CD4-positive, alpha-beta T cell treated with Interferon alpha-2 for 1 hour (primary cell): ENCODE data around the gene IL17C.

Source experiments
- DNase-seq, 2 donors: peaks; one replicate each; pipeline ENCODE4 v3.0.0-alpha.2; 2020 to 2022

IL17C gene

DNA sequence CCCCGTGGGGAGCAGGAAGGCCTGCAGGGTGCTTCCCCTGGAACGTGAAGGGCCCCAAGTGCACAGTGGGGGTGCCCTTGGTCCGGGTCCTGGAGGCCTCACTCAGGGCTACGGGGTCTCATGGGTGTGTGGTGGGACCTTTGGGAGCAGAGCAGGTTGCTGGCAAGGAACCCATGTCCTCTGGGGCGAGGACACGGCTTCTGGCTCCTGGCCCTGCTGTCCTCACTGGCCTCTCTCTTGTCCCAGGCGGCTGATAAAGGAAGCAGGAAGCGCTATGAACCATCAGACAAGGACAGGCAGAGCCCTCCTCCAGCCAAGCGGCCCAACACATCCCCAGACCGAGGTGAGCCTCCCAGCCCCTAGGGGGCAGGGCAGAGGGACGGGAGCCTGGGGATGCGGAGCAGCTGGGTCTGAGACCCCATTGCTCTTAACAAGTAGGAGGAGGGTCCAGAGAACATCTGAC lies 9.8 kb upstream of the IL17C start:
- DNase-seq = no peak

DNA sequence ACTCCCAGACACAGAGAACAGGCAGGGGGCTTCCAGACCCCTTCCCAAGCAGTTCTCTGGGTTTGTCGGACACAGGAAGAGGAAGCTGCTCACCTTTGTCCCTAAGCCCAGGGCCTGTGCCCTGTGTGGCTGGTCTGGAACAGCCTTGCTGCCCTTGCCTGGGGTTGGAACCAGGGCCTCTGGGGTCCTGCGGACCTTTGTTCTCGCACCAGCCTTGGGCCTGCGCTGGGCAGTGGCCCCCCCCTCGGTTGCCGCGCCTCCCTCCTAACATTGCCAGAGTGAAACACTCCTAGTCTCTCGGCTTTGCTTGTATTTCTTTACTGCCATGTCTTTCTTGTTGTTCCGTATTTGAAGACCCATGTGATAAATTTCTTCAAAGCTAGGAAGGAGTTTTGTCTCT lies 8.5 kb upstream of the IL17C start:
- DNase-seq = no peak

DNA sequence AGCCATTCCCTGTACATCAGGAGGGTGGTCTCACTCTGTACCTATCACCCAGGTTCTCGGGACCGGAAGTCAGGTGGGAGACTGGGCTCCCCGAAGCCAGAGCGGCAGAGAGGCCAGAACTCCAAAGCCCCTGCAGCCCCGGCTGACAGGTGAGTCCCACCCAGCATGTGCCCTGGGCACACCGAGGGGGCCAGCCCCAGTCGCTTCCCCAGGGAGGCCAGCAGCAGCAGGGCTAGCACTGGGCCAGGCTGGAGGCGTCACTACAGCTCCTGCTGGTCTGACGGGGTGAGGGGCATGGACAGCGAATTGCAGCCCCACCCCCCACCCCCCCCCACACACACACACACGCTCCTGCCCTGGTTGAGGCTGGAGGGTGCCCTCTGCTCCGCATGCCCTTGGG lies 7.9 kb upstream of the IL17C start:
- no peak for DNase-seq

DNA sequence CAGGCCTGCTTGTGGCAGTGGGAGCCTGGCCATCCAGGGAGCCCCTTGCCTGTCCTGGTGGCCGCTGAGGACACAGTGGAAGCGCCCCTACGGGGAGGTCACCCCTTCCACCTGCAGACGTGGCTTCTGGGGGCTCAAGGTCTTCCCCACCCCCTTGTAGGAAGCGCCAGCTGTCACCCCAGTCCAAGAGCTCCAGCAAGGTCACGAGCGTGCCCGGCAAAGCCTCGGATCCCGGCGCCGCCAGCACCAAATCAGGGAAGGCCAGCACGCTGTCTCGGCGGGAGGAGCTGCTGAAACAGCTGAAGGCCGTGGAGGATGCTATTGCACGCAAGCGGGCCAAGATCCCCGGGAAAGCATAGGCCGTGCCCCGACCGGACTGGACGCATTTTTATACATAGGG lies 7.4 kb upstream of the IL17C start:
- DNase-seq = no peak

DNA sequence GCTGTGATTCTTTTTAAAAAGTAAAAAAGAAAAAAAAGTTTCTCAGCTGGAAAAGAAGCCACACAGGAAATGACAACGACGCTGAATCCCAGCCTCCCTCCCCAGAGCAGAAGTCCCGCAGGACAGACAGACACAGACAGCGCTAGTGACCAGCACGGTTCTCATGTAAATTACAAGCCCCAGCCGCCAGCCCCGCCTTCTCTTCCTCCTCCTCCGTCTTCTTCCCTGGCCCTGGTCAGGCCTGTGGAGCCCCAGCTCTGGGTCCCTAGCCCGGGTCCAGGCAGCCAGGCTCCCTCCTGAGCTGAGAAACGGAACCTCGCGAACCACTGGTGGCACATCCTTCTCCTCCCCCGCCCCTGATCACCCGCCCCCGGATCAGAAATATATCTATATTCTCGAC lies 7.0 kb upstream of the IL17C start:
- DNase-seq = no peak

DNA sequence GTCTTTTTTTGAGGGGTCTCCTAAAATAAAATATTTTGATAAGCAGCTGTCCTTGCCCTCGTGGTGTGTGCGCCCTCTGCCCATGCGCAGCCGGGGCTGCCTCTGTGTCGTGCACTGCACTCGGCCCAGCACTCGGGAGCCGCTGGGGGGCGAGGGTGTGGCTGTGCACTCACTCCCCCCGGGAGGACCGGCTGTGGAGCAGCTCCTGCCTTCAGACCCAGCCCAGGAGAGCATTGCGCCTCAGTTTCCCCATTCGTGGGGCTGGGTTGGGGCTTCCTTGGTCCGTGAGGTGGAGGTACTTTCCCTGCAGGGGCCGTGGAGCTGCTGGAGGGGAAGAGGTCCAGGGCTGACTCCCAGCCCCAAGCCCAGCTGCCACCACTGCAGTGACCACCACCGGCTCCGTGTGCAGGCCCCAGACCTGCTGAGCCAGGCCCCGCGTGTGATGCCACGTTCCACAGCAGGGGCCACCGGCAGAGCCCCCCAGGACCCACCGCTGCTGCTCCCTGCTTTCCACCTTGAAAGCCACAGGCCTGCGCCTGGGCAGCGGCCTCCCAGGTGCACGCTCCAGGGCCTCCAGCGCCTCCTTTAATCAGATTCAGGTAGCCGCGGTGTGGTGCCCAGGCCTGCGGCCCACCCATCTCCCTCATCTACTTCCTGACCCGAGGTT lies 6.3 kb upstream of the IL17C start:
- DNase-seq = no peak

DNA sequence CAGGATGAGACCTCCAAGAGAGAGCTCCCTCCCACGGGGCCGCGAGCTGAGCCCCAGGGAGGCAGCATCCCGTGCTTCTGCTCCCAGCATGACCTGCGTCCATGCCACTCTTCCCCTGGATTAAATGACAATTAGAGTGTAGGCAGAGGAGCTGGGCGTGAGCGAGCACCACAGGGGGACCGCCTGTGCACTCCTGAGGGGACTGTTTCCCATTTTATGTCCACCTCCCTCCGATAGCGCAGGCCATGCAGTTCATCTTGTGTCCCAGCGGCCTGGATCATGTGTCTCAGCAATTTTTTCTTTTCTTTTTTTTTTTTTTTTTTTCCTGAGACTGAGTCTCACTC lies 5.8 kb upstream of the IL17C start:
- DNase-seq = no peak

DNA sequence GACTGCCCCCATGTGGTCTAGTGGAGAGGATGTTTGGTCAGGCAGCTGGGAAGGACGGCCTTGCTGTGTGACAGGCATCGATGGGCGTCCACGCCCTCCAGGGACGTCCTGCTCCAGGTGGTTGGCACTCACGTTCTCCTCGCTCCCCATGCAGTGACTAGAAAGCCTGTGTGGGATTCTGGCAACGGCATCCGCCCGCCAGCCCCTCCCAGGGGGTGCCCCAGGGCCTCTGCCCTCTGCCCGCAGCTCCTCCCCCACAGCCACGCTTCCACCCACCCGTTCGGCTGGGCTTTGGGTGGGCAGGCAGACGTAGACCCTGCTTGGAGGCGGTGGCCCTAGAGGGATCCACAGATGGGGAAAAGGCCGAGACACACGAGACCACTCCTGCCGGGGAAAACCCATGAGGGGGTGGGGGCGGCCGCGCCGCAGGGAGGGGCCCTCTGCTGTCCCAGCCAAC lies 4.7 kb upstream of the IL17C start:
- DNase-seq = peak; percentile 54 to 71

DNA sequence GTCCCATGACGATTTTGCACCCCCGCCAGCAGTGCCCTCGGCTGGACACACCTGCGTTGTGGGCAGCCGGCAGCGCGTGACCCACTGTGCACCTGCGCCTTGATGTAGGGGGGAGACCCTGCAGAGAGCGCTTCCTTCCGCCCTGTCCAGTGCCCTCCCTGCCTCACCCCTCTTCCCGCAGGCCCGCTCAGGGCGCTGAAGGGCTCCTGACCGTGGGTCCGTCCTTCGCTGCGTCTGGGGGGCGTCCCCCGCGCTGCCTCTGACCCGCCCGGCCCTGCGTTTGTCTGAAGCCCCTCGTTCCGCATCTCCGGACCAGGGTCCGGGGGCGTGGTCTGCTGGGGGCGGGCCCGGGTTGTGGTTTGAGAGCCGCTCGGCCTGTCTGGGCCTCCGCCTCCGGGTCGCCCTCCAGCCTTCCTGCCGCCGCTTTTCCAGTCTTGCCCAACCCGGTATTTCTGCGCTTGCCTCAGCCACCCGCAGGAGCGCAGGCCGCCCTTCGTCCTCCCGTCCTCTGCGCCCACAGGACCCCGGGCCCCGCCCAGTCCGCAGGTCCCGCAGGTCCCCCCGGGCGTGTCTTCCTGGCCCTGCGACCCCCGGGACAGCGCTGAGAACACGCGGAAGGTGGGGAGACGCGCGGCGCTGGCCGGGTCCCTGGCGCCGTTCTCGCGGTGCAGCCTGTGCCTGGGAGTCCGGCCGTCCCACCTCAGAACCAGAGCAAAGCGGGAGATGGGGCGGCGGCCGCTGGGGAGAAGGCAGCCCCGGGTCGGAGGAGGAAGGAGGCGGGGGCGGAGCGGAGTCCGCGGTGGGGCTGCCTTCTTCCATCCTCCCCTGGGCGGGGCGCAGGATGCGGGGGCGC lies 4.0 kb upstream of the IL17C start:
- DNase-seq = peak; percentile 52 to 59

DNA sequence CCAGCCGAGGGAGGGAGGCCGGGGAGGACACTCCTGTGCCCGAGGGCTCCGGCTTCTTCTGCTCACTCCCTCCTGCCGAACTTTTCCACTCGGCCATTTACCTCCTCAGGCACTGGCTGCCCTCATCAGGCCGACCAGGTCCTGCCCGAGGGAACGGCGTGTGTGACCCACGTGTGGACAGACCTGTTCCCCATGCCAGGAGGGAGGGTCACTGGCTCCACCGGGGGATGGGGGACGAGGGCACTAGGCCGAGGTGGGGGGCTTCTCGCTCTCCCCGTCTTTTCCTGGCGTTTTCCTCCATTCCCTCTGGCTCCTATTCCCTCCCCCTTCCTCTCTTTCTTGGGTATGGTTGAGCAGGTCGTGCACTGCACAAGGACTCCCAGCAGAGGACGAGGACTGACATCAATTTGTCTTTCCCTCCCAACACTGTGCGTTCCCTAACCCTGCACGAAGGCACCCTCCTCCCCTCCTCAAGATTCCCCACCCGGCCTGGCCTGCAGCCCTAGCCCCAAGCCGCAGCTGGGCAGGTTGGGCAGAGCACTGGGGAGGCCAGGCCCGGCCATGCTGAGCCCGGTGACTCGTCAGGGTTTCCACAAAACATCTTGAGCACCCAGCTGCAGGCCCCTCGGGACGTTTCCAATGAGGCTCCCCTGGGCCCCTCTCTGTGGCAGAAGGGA lies 3.2 kb upstream of the IL17C start:
- no peak for DNase-seq

DNA sequence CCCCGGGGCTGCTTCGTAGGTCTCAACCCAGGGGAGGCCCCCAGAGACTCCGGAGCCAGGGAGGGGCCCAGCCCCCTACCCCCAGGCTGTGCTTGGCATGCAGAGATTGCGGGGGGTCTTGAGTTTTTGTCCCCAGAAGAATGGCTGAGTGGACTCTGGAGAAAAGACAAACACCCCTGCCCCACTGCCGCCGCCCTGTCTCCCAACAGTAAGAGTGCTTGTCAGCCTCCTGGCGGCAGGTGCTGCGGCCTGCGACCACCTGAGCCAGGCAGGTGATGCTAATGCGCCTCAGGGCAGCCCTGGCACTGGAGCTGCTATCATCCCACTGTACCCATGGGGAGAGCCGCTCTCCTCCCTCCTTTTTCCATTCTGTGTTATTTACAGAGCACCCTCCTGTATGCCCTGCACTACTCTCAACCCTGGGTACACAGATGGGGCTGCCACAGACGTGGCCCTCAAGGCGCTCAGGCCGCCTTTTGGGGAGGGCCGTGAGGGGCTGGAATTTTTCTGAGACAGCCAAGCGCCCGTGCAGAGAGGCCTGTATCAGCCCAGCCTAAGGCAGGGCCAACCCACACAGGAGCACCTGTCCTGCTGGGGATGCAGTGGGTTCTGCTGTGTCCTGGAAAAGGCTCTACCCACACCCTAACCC lies 2.6 kb upstream of the IL17C start:
- no peak for DNase-seq

DNA sequence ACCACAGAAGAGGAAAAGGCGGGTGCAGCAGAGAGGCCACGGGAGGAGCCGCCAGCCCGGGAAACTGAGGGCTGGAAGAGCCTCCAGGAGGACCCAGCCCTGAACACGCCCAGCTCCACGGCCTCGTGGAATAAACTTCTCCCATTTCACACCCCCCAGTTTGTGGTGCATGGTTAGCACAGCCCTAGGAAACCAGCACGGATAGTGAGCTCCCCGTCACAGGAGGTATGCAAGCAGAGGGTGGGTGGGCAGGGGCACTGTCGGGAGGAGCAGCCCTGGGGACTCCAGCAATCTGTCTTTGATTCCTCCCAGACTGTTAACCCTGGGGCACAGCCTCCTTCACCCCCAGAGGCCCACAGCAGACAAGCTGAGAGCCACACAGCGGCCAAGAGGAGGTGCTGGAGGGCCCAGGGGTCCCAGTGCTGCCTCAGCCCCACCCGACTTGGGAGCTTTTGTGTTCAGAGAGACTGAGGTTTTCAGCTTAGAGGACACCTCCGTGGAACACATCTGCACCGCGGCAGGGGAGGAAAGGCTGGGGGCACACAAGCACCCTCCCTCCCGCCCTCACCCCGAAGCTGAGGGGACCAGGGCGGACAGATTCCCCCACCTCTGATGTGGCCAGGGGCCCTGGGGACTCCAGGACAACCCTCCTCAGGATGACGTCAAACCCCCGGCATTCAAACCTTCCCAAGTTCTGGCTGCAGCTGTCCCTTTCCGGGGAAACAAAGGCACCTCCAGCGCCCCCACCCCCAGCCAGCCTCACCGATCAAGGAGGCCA lies 1.7 kb upstream of the IL17C start:
- no peak for DNase-seq

DNA sequence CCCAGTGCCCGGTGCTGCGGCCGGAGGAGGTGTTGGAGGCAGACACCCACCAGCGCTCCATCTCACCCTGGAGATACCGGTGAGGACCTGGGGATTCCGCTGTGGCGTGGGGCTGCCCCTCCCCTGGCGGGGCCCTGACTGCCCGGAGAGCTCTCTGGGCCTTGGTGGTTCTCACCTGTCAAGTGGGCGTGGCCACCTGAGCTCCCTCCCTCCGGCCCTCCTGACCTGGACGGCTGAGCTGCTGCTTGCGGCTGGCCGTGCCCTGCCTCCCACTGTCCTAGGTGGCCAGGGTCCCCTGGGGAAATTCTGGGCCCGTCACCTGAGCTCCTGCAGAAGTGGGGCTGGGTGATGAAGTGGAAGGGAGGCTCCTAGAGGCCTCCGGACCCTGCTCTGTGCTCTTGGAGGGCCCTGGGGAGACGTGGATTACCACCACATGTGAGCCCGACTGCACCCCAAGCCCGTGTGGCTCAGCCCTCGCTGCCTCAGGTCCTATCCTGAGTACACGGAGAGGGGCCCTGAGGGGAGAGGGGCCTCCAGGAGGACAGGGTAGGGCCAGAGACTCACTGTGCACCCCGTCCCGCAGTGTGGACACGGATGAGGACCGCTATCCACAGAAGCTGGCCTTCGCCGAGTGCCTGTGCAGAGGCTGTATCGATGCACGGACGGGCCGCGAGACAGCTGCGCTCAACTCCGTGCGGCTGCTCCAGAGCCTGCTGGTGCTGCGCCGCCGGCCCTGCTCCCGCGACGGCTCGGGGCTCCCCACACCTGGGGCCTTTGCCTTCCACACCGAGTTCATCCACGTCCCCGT lies 1.1 kb downstream of the IL17C start:
- no peak for DNase-seq

DNA sequence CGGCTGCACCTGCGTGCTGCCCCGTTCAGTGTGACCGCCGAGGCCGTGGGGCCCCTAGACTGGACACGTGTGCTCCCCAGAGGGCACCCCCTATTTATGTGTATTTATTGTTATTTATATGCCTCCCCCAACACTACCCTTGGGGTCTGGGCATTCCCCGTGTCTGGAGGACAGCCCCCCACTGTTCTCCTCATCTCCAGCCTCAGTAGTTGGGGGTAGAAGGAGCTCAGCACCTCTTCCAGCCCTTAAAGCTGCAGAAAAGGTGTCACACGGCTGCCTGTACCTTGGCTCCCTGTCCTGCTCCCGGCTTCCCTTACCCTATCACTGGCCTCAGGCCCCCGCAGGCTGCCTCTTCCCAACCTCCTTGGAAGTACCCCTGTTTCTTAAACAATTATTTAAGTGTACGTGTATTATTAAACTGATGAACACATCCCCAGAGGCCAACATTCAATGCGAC lies 1.7 kb downstream of the IL17C start:
- DNase-seq = no peak

DNA sequence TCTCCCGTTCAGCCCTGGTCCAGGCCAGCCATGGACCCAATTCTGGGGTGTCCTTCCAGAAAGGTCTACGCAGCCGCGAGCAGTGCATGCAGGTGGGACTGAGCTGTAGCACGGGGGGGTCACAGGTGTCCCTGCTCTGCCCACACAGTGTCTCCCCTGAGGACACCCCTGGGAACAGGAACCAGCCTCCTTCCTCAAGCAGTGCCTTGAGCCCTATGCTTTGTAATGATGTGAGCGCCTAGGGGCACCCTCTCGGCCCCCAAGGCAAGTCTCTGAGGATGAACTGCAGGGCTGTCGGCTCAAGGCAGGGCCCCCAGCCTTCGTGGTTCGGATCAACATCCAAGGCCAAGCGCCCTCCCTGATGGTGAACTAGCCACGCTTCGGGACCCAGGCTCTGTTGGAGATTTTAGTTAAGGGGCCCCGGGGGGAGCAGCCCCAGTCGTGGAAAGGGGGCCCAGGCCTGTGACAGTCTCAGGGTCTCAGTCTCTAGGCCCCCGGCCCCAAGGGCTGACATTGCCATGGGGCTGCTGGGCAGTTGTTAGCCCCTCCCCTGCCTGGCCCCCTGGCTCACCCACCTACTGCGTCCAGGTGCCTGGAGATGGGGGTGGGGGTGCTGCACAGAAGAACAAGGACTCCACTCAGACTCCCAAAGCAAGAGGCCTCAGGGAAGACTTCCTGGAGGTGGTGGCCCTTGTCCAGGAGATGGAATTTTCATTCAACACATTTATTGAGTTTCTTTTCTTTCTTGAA lies 2.3 kb downstream of the IL17C start:
- no peak for DNase-seq

DNA sequence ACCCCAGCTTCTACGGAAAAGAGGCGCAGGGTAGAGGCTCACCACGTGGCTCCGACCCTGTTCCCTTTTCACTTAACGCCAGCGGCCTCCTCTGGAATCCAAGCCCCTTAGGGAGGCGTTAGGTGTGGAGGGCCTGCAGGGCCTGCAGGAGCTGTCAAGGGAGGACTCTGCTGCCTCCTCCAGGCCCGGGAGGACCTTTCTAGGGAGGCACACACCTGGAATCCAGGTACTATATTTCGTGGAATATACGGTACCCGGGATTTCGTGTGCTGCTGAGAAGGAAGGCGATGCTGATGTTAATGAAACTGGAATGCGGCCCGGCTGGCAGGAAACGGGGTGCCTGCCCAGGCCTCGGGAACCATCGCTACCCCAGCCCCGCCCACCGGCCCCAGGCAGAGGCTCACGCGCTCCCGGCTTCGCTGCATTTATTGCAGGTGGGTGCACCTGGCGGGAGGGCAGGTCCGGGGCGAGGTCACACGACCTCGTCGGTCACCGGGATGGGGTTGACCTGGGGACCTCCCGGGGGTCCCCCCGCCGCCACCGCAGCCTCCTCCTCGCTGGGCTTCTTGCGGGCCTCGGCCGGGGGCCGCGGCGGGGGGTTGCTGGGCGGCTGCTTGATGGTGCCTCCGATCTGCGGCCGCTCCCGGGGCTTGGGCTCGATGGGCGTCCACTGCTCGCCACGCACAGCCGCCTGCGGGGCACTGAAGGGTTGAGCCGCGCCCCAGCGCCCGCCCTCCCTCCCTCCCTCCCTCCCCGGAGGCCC lies 4.7 kb downstream of the IL17C start:
- no peak for DNase-seq

DNA sequence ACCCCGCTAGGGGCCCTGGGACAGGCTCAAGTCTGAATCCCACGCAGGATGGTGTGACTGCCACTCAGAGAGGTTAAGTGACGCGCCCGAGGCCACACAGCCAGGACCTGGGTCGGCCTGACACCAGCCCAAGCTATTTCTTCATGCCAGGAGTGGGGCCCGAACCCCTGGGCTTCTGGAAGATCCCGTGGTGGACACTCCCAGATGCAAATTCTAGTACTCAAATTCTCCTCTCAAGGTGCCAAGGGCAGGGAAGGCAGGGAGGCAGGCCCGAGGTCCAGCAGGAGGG lies 5.2 kb downstream of the IL17C start:
- no peak for DNase-seq

DNA sequence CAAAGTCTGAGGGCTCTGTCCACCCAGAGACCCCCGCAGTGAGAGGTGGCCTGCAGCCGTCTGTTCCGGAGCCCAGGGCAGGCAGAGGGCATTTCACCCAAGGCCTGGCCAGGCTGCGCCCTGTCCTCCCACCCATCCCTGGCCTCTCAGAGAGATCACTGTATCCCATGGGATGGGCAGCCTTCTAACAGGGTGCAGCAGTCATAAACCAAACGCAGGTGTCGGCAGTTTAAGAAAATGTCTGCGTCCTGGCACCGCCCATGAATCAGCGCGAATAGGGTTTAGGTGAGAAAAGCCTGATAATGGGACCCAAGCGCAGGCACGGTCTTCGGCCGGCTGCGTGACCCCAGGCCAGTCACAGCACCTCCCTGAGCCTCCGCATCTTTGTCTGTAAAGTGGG lies 7.1 kb downstream of the IL17C start:
- no peak for DNase-seq

DNA sequence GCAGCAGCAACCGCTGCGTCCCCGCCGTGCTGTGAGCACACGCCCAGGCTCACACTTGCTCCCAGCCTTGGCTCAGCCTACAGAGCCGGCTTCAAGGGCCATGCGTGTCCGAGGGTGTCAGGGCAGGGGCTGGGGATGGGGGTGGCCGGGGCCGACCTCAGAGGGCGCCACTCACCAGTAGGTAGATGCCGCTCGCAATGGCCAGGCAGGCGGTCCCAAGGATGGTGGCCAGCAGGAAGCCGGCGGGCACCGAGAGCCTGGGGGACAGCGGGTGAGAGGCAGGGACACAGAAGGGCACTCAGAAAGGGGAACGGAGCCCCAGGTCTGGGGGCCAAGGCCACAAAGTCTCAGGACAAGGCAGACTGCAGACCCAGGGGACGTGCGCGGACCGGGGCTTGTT lies 7.6 kb downstream of the IL17C start:
- DNase-seq = no peak

DNA sequence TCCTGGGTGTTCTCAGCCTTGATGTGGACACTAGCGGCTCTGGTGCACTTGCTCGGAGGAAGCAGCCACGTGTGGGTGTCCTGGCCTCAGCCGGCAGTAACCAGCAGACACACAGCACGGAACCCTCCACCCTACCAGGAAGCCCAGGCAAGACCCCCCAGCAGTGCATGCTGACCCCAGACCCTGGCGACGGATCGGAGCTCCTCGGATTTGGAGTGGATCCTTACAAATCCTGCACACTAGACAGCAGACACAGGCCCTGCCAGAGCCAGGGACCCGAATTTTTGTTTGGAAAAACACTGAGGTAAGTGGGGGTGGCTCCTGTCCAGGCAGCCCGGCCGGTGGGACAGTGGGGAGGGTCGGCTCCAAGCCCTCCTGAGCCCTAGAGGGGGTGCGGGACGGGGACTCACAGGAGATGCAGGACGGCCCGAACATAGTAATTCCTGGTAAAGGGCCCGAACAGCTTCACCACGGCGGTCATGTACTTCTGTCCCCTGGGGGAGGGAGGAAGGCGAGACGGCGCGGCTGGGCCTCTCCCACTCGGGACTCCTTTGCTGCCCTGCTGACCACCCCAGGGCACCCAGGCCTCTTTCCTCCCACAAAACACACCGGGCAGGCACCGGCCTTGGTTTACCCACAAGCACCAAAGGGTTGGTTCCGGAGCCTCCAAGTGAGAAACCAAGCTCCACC lies 8.1 kb downstream of the IL17C start:
- no peak for DNase-seq
